GM10266 (cell line): ENCODE data around the gene NPW.

Experiments used
- DNase-seq: peaks from one replicate; pipeline ENCODE4 v3.0.0; 2012; ENCODE audit errors: extremely low spot score
- CTCF ChIP-seq: IDR thresholded peaks from 2 replicates; pipeline ENCODE4 v1.5.1; 2012; ENCODE audit warnings: mild to moderate bottlenecking, low read depth; ENCODE audit not compliant: control insufficient read depth, insufficient read depth; ENCODE audit errors: missing control alignments

The NPW gene

GRCh38 chr16:1980770-1981087, 38.9 kb upstream of the NPW start:
- no peak for DNase-seq
- no peak for TF ChIP-seq CTCF

GRCh38 chr16:1981398-1981836, 38.2 kb upstream of the NPW start, which contains the start of gene NOXO1:
TSS of gene NOXO1 (minus strand) at chr16:1981469. CDS start at chr16:1981179, 290 bp downstream.
- peak; percentile 71 for DNase-seq
- TF ChIP-seq CTCF = no peak

GRCh38 chr16:1982013-1982433, 37.6 kb upstream of the NPW start:
- no peak for TF ChIP-seq CTCF
- no peak for DNase-seq

GRCh38 chr16:1982991-1983543, 36.5 kb upstream of the NPW start:
- DNase-seq = no peak
- TF ChIP-seq CTCF = no peak

GRCh38 chr16:1983544-1984346, 35.8 kb upstream of the NPW start, which contains the start of gene GFER:
TSS of gene GFER (plus strand) at chr16:1984193. CDS start at chr16:1984219, 26 bp downstream.
- DNase-seq = peak; percentile 99
- peak; percentile 84 for TF ChIP-seq CTCF

- TF ChIP-seq CTCF = no peak
- DNase-seq = no peak
Observed at GRCh38 chr16:1984347-1985225, 35.0 kb upstream of the NPW start.
